ENCODE data around the gene LRCH1.
A peak's percentile ranks its signal among the peaks of the same experiment; 100 is the strongest.

LRCH1 gene

DNA sequence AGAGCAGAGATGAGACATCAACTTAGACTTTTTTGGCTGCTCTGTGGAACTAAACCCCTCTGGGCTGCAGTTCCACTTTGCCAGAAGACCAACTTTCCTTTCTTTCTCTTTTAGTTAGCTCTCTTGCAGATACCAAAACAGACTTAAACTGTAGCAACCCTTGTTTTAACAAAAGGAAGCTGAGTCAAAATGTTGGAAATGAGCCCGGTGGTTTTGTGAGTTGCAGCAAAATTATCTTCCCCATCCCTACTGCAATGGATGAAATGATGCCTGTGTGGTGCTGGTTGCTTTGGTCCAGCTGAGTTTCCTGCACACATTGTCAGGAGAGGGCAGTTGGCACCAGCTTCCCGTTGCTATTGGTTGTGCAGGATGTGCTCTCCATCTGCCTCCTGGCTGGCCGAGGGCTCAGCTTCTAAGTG, 115.3 kb downstream of the LRCH1 start:
- in situ Hi-C loops (cut with HindIII; ENCODE audit: low pct_ligation_motif_present, low sequenced_read_pairs): no loop called here
- TF ChIP-seq, protein P1, sequence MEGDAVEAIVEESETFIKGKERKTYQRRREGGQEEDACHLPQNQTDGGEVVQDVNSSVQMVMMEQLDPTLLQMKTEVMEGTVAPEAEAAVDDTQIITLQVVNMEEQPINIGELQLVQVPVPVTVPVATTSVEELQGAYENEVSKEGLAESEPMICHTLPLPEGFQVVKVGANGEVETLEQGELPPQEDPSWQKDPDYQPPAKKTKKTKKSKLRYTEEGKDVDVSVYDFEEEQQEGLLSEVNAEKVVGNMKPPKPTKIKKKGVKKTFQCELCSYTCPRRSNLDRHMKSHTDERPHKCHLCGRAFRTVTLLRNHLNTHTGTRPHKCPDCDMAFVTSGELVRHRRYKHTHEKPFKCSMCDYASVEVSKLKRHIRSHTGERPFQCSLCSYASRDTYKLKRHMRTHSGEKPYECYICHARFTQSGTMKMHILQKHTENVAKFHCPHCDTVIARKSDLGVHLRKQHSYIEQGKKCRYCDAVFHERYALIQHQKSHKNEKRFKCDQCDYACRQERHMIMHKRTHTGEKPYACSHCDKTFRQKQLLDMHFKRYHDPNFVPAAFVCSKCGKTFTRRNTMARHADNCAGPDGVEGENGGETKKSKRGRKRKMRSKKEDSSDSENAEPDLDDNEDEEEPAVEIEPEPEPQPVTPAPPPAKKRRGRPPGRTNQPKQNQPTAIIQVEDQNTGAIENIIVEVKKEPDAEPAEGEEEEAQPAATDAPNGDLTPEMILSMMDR (IDR thresholded peaks at IDR 0.05; ENCODE audit: low read depth, low read length, missing control alignments): no peak
- Histone ChIP-seq H3K36me3 (replicated peaks) (no peaks in the 10 kb centered on the region), H3K27me3 (replicated peaks) (no peaks in the 10 kb centered on the region), H3K27ac (peak overlapping the region; percentile 50), H3K4me3 (ENCODE audit: low read depth, low read length) (peak overlapping the region; percentile 3)
- peak; percentile 83 for DNase-seq

DNA sequence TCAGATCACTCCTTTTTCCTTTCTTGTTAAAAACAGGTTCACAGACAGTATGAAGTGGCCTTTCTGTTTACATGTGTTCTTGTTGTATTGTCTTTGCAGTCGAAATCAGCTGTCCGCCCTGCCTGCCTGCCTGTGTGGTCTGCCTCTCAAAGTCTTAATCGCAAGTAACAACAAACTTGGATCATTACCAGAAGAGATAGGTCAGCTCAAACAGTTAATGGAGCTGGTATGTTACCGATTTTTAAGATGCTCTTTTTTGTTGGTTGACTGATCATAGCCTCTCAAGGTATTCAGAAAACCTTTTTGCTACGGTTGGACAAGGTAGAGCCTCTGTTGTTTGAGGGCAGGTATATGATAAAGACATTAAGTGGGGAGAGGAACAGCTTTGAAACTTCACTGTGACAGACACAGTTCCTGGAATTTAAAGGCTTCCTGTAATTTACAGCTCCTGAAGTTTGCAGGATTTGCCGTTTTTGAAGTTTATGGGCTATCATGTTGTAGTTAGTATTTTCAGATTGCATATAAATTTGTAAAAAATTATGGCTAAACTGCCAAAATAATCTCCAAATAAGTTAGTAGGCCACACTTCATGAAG, 116.1 kb downstream of the LRCH1 start:
- Histone ChIP-seq H3K27me3 (replicated peaks) (no peaks in the 10 kb centered on the region), H3K36me3 (replicated peaks) (no peaks in the 10 kb centered on the region), H3K4me3 (ENCODE audit: low read depth, low read length) (no peak overlapping the region), H3K27ac (no peak overlapping the region)
- no peak for DNase-seq
- in situ Hi-C loops (cut with HindIII; ENCODE audit: low pct_ligation_motif_present, low sequenced_read_pairs): no loop called here
- TF ChIP-seq, protein P1 (IDR thresholded peaks at IDR 0.05; ENCODE audit: low read depth, low read length, missing control alignments): no peak

DNA sequence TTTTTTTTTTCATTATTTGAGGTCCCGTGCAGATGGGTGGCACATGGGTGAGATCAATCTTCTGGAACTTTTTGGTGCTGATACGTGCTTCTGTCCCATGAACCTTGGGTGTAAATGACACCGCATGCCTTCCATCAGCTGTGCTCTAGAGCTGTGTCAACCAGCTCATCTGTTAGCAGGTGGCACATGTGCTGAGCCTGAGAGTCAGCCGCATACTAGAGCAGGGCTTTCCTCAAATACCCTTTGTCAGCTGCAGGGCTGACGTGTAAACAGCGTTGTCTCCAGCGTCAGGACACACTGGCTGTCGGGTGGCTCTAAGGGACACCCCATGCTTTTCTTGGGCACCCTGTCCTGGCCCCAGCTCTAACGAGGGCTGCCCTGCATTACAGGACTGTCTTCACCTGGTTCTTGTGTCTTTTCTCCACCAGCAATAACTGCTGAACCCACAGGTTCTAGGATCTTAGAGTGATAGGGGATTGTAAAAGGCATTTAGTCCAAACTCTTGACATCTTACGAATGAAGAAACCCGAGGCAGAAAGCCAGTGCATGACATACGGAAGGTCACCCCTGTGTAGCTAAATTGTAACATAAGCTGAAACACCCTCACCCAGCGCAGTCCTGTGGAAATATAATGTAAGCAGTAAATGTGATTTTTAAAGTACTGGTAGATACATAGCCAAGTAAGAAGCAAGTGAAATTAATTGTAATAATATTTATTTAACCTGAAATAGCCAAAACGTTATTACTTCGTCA, 119.5 kb downstream of the LRCH1 start:
- no peaks in the 10 kb centered on the region for H3K36me3 ChIP-seq (replicated peaks)
- no peaks in the 10 kb centered on the region for H3K27me3 ChIP-seq (replicated peaks)
- no peak overlapping the region for H3K4me3 ChIP-seq (ENCODE audit: low read depth, low read length)
- H3K27ac ChIP-seq: no peak overlapping the region
- TF ChIP-seq, protein P1 (IDR thresholded peaks at IDR 0.05; ENCODE audit: low read depth, low read length, missing control alignments): no peak
- no peak for DNase-seq
- in situ Hi-C loops (cut with HindIII; ENCODE audit: low pct_ligation_motif_present, low sequenced_read_pairs): no loop called here

GRCh38 chr13:46675016-46675415, 122.0 kb downstream of the LRCH1 start:
- TF ChIP-seq, protein P1 (IDR thresholded peaks at IDR 0.05; ENCODE audit: low read depth, low read length, missing control alignments): no peak
- H3K27ac ChIP-seq: no peak overlapping the region
- no peak overlapping the region for H3K4me3 ChIP-seq (ENCODE audit: low read depth, low read length)
- no peak for DNase-seq
- in situ Hi-C loops (cut with HindIII; ENCODE audit: low pct_ligation_motif_present, low sequenced_read_pairs): no loop called here
- no peaks in the 10 kb centered on the region for H3K36me3 ChIP-seq (replicated peaks)
- H3K27me3 ChIP-seq (replicated peaks): no peaks in the 10 kb centered on the region

DNA sequence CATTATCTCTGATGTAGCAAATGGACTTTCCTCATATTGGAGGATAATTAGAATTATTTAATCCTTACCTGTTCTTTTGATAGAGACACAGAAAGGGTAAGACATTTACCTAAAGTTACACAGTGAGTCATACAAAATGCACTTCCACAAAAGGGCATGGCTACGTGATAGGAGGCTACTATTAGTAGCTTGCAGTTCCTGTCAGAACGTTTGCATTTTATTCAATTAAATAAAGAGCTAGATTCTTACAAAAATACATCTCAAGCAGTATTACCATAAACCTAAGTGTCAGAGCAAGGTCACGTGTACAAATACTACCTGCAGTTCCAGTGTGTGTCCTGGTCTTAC, 123.4 kb downstream of the LRCH1 start:
- Histone ChIP-seq H3K36me3 (replicated peaks) (no peaks in the 10 kb centered on the region), H3K27ac (no peak overlapping the region), H3K4me3 (ENCODE audit: low read depth, low read length) (no peak overlapping the region), H3K27me3 (replicated peaks) (no peaks in the 10 kb centered on the region)
- TF ChIP-seq, protein P1 (IDR thresholded peaks at IDR 0.05; ENCODE audit: low read depth, low read length, missing control alignments): no peak
- in situ Hi-C loops (cut with HindIII; ENCODE audit: low pct_ligation_motif_present, low sequenced_read_pairs): no loop called here
- DNase-seq: no peak

All from brain microvascular endothelial cell (primary cell).